Right renal cortex interstitium (tissue), 3 donors: Measurements from ENCODE around the gene CEP89. TPM values are rescaled to one million over a fixed set of nuclear protein-coding genes. Genes with fewer than 3 reads are reported as not detected.
"Not testable (repeated sequence)": the region's sequence is repeated elsewhere in the genome, so short reads cannot be mapped to it uniquely, and the experiment has no call there.

Source experiments
- DNase-seq, 3 donors: peaks; one replicate each; pipeline ENCODE4 v3.0.0-alpha.2; 2013; ENCODE audit warnings: low read depth in 3 of 3, low spot score in 2 of 3
- polyA plus RNA-seq, 3 donors: library from polyadenylated mRNA; unstranded; fragments of 120-200 nt; gene quantifications; one replicate each; pipeline ENCODE4 v1.2.1, GENCODE V29; 2013; ENCODE audit not compliant: insufficient read length in 3 of 3

Gene CEP89
- polyA plus RNA-seq, 3 donors: 29.4 to 31.9 (median 30.1) TPM

- DNase-seq: no peak
These were observed 98.4 kb downstream of the CEP89 start for GRCh38 chr19:32873247-32873959.

DNA sequence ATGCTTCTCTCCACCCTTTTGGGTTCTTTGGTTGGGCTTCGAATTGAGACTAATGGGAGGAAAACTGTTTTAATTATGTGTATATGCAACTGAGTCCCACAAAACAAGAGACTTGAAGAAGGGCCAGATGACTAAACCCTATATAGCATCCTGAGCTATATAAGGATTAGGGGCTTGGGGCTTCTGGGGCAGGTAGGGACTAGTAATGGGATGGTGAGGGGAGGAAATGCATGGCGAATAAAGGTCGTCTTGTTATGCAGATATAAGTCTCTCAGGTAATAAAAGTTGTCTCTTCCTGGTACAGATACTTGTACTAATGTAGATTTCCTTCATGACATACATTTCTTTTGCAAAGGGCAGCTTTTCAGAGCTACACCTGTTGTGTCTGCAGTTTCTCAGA is 99.4 kb downstream of the CEP89 start:
- no peak for DNase-seq

GRCh38 chr19:32870981-32871451 is 100.7 kb downstream of the CEP89 start:
- DNase-seq: no peak

DNA sequence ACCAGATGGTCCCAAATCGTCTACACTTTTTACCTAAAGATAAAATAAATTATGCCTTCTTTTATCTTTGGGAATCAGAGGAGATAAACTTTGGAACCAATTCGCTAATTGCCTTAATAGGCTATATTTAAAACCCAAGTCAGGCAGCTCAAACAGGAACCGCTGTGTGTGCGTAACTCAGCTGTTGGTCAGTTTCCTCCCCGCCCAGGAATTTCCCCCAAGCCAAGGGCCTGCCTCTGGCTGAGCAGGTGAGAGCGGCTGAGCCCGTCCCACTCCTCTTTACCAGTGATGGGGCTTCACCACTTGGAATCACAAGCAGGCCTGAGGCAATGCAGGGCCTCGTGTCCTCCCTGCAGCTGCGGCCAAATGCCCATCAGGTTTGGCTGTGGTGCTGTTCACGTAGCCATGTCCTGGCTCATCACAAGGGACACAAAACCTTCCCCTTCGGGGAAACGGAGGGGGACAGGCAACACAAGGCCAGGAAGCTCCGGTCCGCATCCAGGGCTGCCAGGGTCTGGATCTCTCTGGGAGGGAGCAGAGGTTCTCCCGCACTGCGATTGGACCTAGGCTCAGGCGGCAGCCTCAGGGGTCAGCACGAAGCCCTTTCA is 101.7 kb downstream of the CEP89 start:
- no peak for DNase-seq

DNA sequence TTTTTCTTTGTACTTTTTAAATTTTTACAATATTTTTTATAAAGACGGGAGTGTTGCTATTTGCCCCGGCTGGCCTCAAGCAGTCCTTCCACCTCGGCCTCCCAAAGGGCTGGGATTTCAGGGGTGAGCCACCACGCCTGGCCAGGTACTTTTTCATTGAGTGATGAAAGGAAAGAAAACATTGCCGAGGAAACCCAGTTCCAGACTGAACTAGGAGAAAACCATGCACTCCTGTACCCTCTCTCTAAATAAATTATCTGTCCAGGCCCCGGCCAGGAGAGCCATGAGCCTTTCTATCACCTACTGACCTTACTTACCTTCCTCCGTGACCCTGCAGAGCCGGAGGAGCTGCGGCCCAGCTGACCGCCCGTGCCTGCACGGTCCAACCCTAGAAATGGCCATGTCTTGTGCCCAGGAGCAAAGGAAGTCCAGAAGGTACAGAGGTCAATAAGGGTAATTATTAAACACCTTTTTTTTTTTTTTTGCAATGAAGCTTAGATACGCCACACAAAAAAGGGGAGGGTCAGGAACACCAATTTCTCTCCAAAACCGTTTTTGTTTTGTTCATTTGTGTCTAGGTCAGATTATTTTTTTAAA is 102.3 kb downstream of the CEP89 start, which contains the start of gene SLC7A9:
Gene SLC7A9 (minus strand): TSS at position 399 of the 597 bp plus-strand sequence. CDS start 1,233 bp downstream, outside the sequence.
- DNase-seq: no peak

- DNase-seq: no peak
These were observed 103.4 kb downstream of the CEP89 start for GRCh38 chr19:32868206-32868950.

DNA sequence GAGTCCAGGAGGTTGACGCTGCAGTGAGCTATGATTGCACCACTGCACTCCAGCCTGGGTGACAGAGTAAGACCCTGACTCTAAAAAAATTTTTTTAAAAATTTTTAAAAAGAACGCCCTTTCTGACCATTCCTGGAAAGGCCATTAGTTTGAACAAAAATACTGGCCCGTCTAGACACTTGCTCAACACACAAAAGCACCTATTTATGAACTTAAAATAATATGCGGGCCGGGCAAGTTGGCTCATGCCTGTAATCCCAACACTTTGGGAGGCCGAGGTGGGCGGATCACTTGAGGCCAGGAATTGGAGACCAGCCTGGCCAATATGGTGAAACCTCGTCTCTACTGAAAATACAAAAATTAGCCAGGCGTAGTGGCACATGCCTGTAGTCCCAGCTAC is 104.3 kb downstream of the CEP89 start:
- DNase-seq: not testable (repeated sequence)

- DNase-seq: no peak
These were observed 105.0 kb downstream of the CEP89 start for GRCh38 chr19:32866564-32867265.

- no peak for DNase-seq
These were observed 105.7 kb downstream of the CEP89 start for GRCh38 chr19:32866061-32866460.

DNA sequence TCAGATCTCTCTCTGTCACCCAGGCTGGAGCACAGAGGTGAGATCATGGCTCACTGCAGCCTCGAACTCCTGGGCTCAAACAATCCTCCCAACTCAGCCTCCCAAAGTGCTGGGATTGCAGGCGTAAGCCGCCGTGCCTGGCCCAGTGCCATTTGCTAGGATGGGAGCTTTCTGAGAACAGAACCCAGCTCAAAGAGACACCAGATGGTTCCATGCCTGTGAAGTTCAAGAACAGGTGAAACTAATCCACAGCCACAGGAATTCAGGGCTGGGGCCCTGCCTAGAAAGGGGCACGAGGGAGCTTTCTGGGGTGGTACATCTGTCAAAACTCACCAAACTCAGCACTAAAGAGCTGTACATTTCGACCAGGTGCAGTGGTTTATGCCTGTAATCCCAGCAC is 106.4 kb downstream of the CEP89 start:
- no peak for DNase-seq

- DNase-seq: no peak
These were observed 107.3 kb downstream of the CEP89 start for GRCh38 chr19:32864318-32865007.

GRCh38 chr19:32863841-32864240 is 107.9 kb downstream of the CEP89 start:
- DNase-seq: no peak

GRCh38 chr19:32863301-32863700 is 108.5 kb downstream of the CEP89 start:
- DNase-seq: no peak

GRCh38 chr19:32862741-32863140 is 109.0 kb downstream of the CEP89 start:
- DNase-seq: no peak

DNA sequence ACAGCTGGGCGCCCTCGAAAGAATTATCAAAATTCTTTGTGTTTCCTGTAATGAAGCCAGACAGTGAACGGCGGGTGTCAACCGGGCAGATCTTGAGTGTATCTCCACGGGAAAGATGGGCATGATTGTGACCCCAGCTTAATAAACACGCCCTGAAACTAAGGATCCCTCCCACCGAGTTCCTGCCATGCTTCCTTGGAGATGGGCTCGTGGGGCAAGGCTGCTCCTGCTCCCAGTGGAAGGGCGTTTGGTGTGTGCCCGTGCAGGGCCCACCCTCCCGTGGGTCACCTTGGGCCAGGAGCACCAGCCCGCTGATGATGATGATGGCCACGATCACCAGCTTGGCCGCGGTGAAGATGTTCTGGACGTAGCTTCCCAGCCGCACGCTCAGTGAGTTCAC is 109.6 kb downstream of the CEP89 start:
- no peak for DNase-seq

- DNase-seq: no peak
These were observed 110.2 kb downstream of the CEP89 start for GRCh38 chr19:32861596-32861995.

DNA sequence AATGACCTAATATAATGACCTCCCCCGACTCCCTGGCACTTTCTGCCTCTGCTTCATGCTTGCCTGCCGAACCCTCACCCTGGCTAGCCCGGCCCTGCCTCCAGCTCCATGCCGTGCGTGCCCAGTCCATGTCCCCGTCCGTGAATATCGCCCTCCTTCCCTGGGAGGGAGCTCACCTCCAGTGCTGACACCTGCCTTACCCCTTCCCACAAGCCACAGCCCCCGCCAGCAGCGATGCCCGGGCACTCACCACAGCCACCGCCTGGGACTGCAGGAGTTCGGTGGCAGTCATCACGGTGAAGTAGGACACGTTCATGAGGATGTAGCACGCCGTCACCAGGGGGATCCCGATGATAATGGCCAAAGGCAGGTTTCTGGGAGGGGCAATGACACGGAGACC is 112.2 kb downstream of the CEP89 start:
- no peak for DNase-seq

- no peak for DNase-seq
These were observed 113.2 kb downstream of the CEP89 start for GRCh38 chr19:32858559-32858958.

DNA sequence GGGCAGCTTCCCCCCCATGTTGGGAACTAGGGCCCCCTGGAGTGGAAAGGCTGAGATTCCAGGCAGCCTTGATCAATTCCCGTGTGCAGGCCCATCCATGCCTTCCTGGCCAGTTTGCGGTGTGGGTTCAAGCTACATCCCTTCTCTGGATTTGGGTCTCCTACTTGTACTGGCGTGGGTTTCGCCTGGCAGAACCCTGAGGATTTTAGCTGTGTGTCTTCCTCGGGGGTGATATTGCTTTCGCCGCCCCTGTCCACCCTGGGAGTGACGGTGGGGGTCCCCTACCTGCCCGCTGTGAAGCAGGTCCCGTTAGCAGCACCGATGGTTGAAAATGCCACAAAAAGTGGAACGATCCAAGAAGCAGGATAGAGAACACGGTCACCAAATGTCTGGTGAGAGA is 113.6 kb downstream of the CEP89 start:
- DNase-seq: no peak

GRCh38 chr19:32857584-32857983 is 114.2 kb downstream of the CEP89 start:
- no peak for DNase-seq
